Limb (tissue), 2 donors: ENCODE results near the gene SRRM1.

Experiments
- DNase-seq, 2 donors: peaks; one replicate each; pipeline ENCODE4 v3.0.0-alpha.2; 2016; ENCODE audit errors: extremely low spot score in 2 of 2

The SRRM1 gene

GRCh38 chr1:24642481-24643362, at the start of gene SRRM1:
Gene SRRM1 (plus strand): TSS chr1:24643302. CDS start chr1:24643327, 25 bp downstream.
- DNase-seq, result peak; percentile 98 to 99

- no peak for DNase-seq
Observed at GRCh38 chr1:24594328-24594598, 48.8 kb upstream of the SRRM1 start.

- DNase-seq, result no peak
Observed at GRCh38 chr1:24596401-24596880, 46.7 kb upstream of the SRRM1 start.

GRCh38 chr1:24599265-24599664, 43.8 kb upstream of the SRRM1 start:
- no peak for DNase-seq

GRCh38 chr1:24600551-24600950, 42.6 kb upstream of the SRRM1 start:
- DNase-seq, result no peak

GRCh38 chr1:24605534-24606295, 37.4 kb upstream of the SRRM1 start:
- no peak for DNase-seq

- DNase-seq, result no peak
Observed at GRCh38 chr1:24606296-24606605, 36.9 kb upstream of the SRRM1 start.

- no peak for DNase-seq
Observed at GRCh38 chr1:24606621-24607020, 36.5 kb upstream of the SRRM1 start.

- no peak for DNase-seq
Observed at GRCh38 chr1:24609949-24610517, 33.1 kb upstream of the SRRM1 start.

- no peak for DNase-seq
Observed at GRCh38 chr1:24619376-24619775, 23.7 kb upstream of the SRRM1 start.

GRCh38 chr1:24620678-24621077, 22.4 kb upstream of the SRRM1 start:
- DNase-seq, result no peak

GRCh38 chr1:24621121-24621520, 22.0 kb upstream of the SRRM1 start:
- no peak for DNase-seq

GRCh38 chr1:24622218-24622617, 20.9 kb upstream of the SRRM1 start:
- no peak for DNase-seq

GRCh38 chr1:24632832-24633175, 10.3 kb upstream of the SRRM1 start:
- no peak for DNase-seq

- DNase-seq, result peak in 1 of 2 donors; percentile 75
Observed at GRCh38 chr1:24635195-24635843, 7.8 kb upstream of the SRRM1 start.

- no peak for DNase-seq
Observed at GRCh38 chr1:24636661-24637357, 6.3 kb upstream of the SRRM1 start.

- no peak for DNase-seq
Observed at GRCh38 chr1:24639094-24639493, 4.0 kb upstream of the SRRM1 start.

GRCh38 chr1:24639881-24640280, 3.2 kb upstream of the SRRM1 start:
- no peak for DNase-seq

GRCh38 chr1:24640288-24640687, 2.8 kb upstream of the SRRM1 start:
- DNase-seq, result peak in 1 of 2 donors; percentile 34

GRCh38 chr1:24641646-24642151, 1.4 kb upstream of the SRRM1 start:
- DNase-seq, result peak; percentile 24 to 55

- DNase-seq, result no peak
Observed at GRCh38 chr1:24643363-24644099, 429 bp downstream of the SRRM1 start.
